ENCODE data around the gene FUT3. TPM values are rescaled to one million over a fixed set of nuclear protein-coding genes. Genes with fewer than 3 reads are reported as not detected.
A peak's percentile ranks its signal among the peaks of the same experiment; 100 is the strongest.

Gene FUT3
- total and polyA plus RNA-seq, 9 of the 15 experiments (the other 6 are each of a cell fraction or from before 2014, with no cell fraction given), result 0.09 TPM; not detected in 8

- Histone ChIP-seq H3K36me3 (ENCODE audit: control insufficient read depth, insufficient read depth, low read length) (no peaks in the 10 kb centered on the region), H3K27ac (ENCODE audit: extremely low read depth, low read depth, low read length) (no peak overlapping the region), H3K4me1 (replicated peaks in 1 of 2; ENCODE audit: control insufficient read depth in 2 of 2, insufficient read depth in 2 of 2, low read length in 2 of 2) (peaks cover 0 to 22% of the 10 kb centered on the region in 2 experiments; a peak in 3 of 5 replicates), H3K4me2 (ENCODE audit: insufficient read depth, low read length) (no peak overlapping the region), H3K4me3 (no peak overlapping the region), H2AFZ (ENCODE audit: low read depth, low read length) (no peak overlapping the region), H3K9me1 (ENCODE audit: control insufficient read depth, insufficient read depth, low read length) (no peaks in the 10 kb centered on the region), H3K27me3 (ENCODE audit: control insufficient read depth in 2 of 2, insufficient read depth in 2 of 2, low read length in 2 of 2) (no peaks in the 10 kb centered on the region), H4K20me1 (replicated peaks; ENCODE audit: control insufficient read depth, insufficient read depth, low read length) (no peaks in the 10 kb centered on the region), H3K79me2 (ENCODE audit: control insufficient read depth, insufficient read depth, low read length) (no peaks in the 10 kb centered on the region), H3K9ac (ENCODE audit: insufficient read depth in 1 of 2, low read depth in 2 of 2, low read length in 2 of 2) (peak overlapping the region in 1 of 2 experiments; percentile 35; a peak in 1 of 4 replicates), H3K9me3 (replicated peaks; ENCODE audit: control insufficient read depth, insufficient read depth, low read depth, low read length) (no peaks in the 10 kb centered on the region)
- FAIRE-seq (no peak), DNase-seq (ENCODE audit: extremely low read depth in 1 of 4, low spot score in 3 of 4) (no peak), ATAC-seq (no peak)
- BruUV-seq (replicated peaks), result no TSS peak
- in situ Hi-C loops (cut with MboI) (no loop called here), intact Hi-C loops (cut with micrococcal nuclease) (loop anchor here (10.0 kb wide), 1 partner anchor 175 kb away; no protein-coding TSS in a partner anchor)
- CTCF ChIA-PET (ENCODE audit: low intra/inter-chr PET ratio), result interaction anchor here (1.3 kb wide), 1 partner anchor 83 kb away, joined by 4 read pairs; no protein-coding TSS in a partner anchor
- 63% methylated on average over 9 of the region's 10 CpGs for WGBS (ENCODE audit: insufficient coverage, low coverage, missing lambda C conversion rate)
- TF ChIP-seq RUNX1 (IDR thresholded peaks at IDR 0.05; ENCODE audit: low read depth), result no peak
- no peak for TF ChIP-seq POLR2A (conservative IDR thresholded peaks at IDR 0.05)
- no peak for TF ChIP-seq SNRNP70 (optimal IDR thresholded peaks at IDR 0.05; ENCODE audit: low read depth, low read length)
- no peak for TF ChIP-seq ARID3A (IDR thresholded peaks at IDR 0.05; ENCODE audit: borderline replicate concordance, low read depth, low read length)
- TF ChIP-seq BMI1 (IDR thresholded peaks at IDR 0.05; ENCODE audit: low read length), result no peak
- no peak for TF ChIP-seq ZBTB7A (IDR thresholded peaks at IDR 0.05; ENCODE audit: borderline replicate concordance, control insufficient read depth, low read depth, low read length)
- no peak for TF ChIP-seq ZBTB12 (CRISPR knock-in tag; IDR thresholded peaks at IDR 0.05)
- TF ChIP-seq BCLAF1 (IDR thresholded peaks at IDR 0.05; ENCODE audit: borderline replicate concordance in 1 of 2, control insufficient read depth in 1 of 2, low read depth in 2 of 2, low read length in 1 of 2), result no peak
- no peak for TF ChIP-seq ZNF512 (tag; IDR thresholded peaks at IDR 0.05)
- POLR2A ChIA-PET, result interaction anchor here (0.8 to 1.3 kb wide), 3 partner anchors 18 to 53 kb away, joined by 3 to 5 read pairs (median 3); partner anchors contain the start of gene DUS3L
These were observed 41.8 kb downstream of the FUT3 start for GRCh38 chr19:5809469-5809868.

Measured in K562 (cell line).